Ectodermal cell (in vitro differentiated cells): ENCODE data around the gene CAPN13.

Source experiments
- H3K27ac ChIP-seq: 2 replicates; pipeline ENCODE4 v1.7.0; 2013; ENCODE audit warnings: mild to moderate bottlenecking, low read depth, low read length; ENCODE audit not compliant: insufficient read depth, poor library complexity, severe bottlenecking
- H3K27me3 ChIP-seq: 2 replicates; pipeline ENCODE4 v1.7.0; 2013; ENCODE audit warnings: mild to moderate bottlenecking, low read length; ENCODE audit not compliant: insufficient read depth, control insufficient read depth, poor library complexity, severe bottlenecking
- H3K36me3 ChIP-seq: one replicate; pipeline ENCODE4 v1.7.0; 2013; ENCODE audit warnings: low read length; ENCODE audit not compliant: control insufficient read depth, insufficient read depth
- H3K4me1 ChIP-seq: one replicate; pipeline ENCODE4 v1.7.0; 2013; ENCODE audit warnings: low read length; ENCODE audit not compliant: control insufficient read depth, insufficient read depth
- H3K4me3 ChIP-seq: 2 replicates; pipeline ENCODE4 v1.7.0; 2013; ENCODE audit warnings: low read depth, low read length, control low read depth; ENCODE audit not compliant: insufficient read depth
- H3K9me3 ChIP-seq: 2 replicates; pipeline ENCODE4 v1.7.0; 2013; ENCODE audit warnings: mild to moderate bottlenecking, low read length, moderate library complexity; ENCODE audit not compliant: control insufficient read depth
- WGBS, 2 experiments: methylation state at CpG; one replicate each; pipeline ENCODE4 v1.1.7; 2013; ENCODE audit warnings: missing lambda C conversion rate in 2 of 2; 5-methylcytosine and 5-hydroxymethylcytosine counted together

CAPN13 gene

DNA sequence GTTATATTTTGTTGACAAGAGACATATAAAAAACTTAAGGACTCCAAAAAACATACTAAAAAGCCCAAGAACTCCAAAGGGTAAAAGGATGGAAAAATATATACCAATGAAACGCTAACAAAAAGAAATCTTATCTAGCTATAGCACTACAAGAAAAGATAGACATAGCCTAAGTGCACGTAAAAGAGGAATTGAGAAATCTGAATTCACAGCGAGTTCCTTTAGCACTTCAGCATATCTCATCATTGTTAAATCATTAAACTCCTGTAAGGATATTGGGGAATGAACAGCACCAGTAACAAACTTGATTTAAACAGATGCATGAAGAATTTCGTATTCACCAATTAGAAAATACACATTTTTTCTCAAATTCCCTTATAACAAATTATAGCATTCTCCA, 134.1 kb downstream of the CAPN13 start:
- Histone ChIP-seq H3K4me3 (no peak overlapping the region), H3K36me3 (no peaks in the 10 kb centered on the region), H3K27ac (no peak overlapping the region), H3K4me1 (no peaks in the 10 kb centered on the region), H3K27me3 (no peaks in the 10 kb centered on the region), H3K9me3 (no peaks in the 10 kb centered on the region)
- WGBS, 2 experiments: 88 to 97% methylated on average over 4 of the region's 4 CpGs
